ENCODE measurements around the gene PERP.
"Not testable (repeated sequence)": the region's sequence is repeated elsewhere in the genome, so short reads cannot be mapped to it uniquely, and the experiment has no call there.

PERP gene

DNA sequence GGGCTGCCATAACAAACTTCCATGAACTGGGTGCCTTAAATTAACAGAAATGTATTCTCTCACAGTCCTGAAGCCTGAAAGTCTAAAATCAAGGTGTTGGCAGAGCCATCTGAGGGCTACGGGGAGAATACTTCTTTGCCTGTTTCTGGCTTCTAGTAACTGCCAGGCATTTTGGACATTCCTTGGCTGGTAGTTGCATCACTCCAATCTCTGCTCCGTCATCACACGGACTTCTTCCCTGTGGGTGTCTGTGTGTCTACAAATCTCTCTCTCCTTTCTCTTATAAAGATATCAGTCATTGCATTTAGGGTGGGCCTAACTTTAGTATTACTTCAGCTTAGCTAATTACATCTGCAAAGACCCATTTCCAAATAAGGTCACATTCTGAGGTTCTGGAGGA is 20.9 kb upstream of the PERP start:
- in situ Hi-C loops (cut with MboI; ENCODE audit: low sequenced_read_pairs, unreplicated experiment) = no loop called here
- no peak for DNase-seq (ENCODE audit: low spot score)
- TF ChIP-seq, protein P1, sequence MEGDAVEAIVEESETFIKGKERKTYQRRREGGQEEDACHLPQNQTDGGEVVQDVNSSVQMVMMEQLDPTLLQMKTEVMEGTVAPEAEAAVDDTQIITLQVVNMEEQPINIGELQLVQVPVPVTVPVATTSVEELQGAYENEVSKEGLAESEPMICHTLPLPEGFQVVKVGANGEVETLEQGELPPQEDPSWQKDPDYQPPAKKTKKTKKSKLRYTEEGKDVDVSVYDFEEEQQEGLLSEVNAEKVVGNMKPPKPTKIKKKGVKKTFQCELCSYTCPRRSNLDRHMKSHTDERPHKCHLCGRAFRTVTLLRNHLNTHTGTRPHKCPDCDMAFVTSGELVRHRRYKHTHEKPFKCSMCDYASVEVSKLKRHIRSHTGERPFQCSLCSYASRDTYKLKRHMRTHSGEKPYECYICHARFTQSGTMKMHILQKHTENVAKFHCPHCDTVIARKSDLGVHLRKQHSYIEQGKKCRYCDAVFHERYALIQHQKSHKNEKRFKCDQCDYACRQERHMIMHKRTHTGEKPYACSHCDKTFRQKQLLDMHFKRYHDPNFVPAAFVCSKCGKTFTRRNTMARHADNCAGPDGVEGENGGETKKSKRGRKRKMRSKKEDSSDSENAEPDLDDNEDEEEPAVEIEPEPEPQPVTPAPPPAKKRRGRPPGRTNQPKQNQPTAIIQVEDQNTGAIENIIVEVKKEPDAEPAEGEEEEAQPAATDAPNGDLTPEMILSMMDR (IDR thresholded peaks at IDR 0.05; ENCODE audit: borderline replicate concordance, control extremely low read depth, extremely low read depth, insufficient read depth, missing control alignments) = no peak

DNA sequence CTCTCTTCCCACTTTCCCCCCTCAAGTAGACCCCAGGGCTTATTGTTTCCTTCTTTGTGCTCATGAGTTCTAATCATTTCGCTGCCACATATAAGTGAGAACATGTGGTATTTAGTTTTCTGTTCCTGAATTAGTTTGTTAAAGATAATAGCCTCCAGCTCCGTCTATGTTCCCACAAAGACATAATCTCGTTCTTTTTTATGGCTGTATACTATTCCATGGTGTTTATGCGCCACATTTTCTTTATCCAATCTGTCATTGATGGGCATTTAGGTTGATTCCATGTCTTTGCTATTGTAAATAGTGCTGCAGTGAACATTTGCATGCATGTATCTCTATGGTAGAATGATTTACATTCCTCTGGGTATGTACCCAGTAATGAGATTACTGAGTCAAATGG is 16.9 kb upstream of the PERP start:
- no peak for DNase-seq (ENCODE audit: low spot score)
- TF ChIP-seq, protein P1 (IDR thresholded peaks at IDR 0.05; ENCODE audit: borderline replicate concordance, control extremely low read depth, extremely low read depth, insufficient read depth, missing control alignments) = no peak
- in situ Hi-C loops (cut with MboI; ENCODE audit: low sequenced_read_pairs, unreplicated experiment) = loop anchor here (25.0 kb wide), 1 partner anchor 412 kb away; no protein-coding TSS in a partner anchor

DNA sequence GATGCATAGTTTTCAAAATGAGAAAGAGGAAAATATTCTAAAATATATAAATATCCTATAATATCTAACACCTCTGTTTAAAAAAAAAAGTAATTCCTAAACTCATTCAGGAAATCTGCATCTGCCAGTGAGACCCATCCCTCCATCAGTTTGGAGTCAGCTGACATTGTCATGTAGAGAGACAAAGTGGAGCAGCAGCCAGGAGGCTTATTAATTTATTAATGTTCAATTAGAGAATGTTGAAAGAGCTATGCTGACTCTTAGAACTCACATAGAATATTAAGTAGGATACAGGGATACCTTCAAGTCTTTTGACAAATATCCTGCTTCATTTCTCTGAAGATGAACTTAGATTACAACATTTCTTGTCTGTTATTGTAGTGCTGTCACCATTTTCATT is 12.8 kb upstream of the PERP start:
- no peak for DNase-seq (ENCODE audit: low spot score)
- TF ChIP-seq, protein P1 (IDR thresholded peaks at IDR 0.05; ENCODE audit: borderline replicate concordance, control extremely low read depth, extremely low read depth, insufficient read depth, missing control alignments) = no peak
- in situ Hi-C loops (cut with MboI; ENCODE audit: low sequenced_read_pairs, unreplicated experiment) = loop anchor here (10.0 to 25.0 kb wide), 4 partner anchors 115 to 408 kb away; no protein-coding TSS in a partner anchor

DNA sequence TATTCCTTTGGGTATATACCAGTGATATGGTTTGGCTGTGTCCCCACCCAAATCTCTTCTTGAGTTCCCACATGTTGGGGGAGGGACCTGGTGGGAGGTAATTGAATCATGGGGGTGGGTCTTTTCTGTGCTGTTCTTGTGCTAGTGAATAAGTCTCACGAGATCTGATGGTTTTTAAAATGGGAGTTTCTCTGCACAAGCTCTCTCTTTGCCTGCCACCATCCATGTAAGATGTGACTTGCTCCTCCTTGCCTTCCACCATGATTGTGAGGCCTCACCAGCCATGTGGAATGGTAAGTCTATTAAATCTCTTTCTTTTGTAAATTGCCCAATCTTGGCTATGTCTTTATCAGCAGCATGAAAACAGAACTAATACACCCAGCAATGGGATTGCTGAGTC is 12.0 kb upstream of the PERP start:
- in situ Hi-C loops (cut with MboI; ENCODE audit: low sequenced_read_pairs, unreplicated experiment) = loop anchor here (10.0 to 25.0 kb wide), 4 partner anchors 114 to 407 kb away; no protein-coding TSS in a partner anchor
- DNase-seq (ENCODE audit: low spot score) = not testable (repeated sequence)

DNA sequence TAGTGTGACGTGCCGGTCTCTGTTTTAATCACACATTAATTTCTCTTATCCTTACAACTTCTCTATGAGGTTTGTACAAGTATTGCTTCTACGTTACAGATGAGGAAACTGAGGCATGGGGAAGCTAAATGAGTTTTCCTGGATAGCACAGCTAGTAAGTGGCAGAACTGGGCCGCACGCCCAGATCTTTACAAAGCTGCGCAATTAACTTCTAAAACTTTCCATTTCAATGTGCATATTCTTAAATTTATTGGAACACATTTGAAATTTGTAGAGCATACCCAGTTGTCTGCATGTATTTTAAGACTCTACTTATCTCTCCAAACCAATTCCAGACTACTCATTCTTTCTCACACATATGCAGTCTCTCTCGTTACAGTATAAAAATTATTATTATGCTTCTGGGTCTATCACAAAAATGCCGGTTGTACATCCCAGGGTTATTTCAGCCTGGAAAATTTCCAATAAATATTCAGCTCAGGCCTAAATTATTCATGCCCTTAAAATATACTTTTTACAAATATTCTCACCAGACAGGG is 10.2 kb upstream of the PERP start:
- DNase-seq (ENCODE audit: low spot score) = no peak
- TF ChIP-seq, protein P1 (IDR thresholded peaks at IDR 0.05; ENCODE audit: borderline replicate concordance, control extremely low read depth, extremely low read depth, insufficient read depth, missing control alignments) = no peak
- in situ Hi-C loops (cut with MboI; ENCODE audit: low sequenced_read_pairs, unreplicated experiment) = loop anchor here (10.0 to 25.0 kb wide), 4 partner anchors 113 to 405 kb away; no protein-coding TSS in a partner anchor

DNA sequence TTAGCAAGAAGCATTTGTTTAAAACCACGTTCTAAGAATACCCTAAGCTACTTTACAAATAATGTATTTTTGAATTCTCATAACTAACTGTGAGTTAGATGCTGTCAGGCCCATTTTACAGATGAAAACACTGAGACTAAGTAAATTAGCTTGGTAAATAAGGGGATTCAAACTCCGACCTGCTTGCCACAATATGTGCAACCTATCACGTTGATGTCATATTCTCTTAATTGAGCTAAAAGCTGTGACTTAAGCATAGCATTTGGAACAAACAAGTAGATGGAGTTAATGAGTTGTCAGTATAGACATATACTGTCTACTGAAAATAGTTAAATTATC is 9.4 kb upstream of the PERP start:
- no peak for DNase-seq (ENCODE audit: low spot score)
- TF ChIP-seq, protein P1 (IDR thresholded peaks at IDR 0.05; ENCODE audit: borderline replicate concordance, control extremely low read depth, extremely low read depth, insufficient read depth, missing control alignments) = no peak
- in situ Hi-C loops (cut with MboI; ENCODE audit: low sequenced_read_pairs, unreplicated experiment) = loop anchor here (10.0 to 25.0 kb wide), 4 partner anchors 112 to 404 kb away; no protein-coding TSS in a partner anchor

DNA sequence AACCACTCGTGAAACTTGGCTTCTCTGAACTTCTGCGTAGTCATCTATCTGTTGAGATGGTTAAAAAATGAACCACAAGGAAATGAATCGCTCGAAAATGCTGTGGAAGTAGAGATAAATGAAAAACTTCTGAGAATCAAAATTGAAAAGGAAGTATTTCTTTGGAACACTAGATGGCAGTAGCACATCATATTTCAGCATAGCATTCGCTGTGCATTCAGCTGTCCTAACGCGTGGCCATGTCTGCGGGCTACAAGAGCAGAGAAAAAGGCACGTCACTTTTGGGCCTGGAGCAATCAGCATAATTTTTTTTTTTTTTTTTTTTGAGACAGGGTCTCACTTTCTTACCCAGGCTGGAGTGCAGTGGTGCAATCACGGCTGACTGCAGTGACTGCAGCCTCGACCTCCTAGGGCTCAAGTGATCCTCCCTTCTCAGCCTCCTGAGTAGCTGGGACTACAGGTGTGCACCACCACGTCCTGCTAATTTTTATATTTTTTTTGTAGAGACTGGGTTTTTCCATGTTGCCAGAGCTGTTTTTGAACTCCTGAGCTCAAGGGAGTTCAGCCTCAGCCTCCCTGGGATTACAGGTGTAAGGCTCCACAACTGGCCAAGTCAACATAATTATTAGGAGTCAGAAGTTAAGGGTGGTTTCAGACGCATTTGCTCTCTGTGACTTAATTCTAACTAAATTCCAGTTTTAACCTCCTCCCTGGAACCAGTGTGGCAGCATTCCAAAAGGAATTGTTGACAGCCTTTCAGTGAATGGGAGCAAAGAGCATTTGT is 8.8 kb upstream of the PERP start:
- TF ChIP-seq, protein P1 (IDR thresholded peaks at IDR 0.05; ENCODE audit: borderline replicate concordance, control extremely low read depth, extremely low read depth, insufficient read depth, missing control alignments) = peak; percentile 50
- peak; percentile 52 for DNase-seq (ENCODE audit: low spot score)
- in situ Hi-C loops (cut with MboI; ENCODE audit: low sequenced_read_pairs, unreplicated experiment) = loop anchor here (10.0 to 25.0 kb wide), 4 partner anchors 111 to 404 kb away; no protein-coding TSS in a partner anchor

Measured in GM13976 (cell line).